ENCODE measurements around the gene PCYT2.

The PCYT2 gene

GRCh38 chr17:81927653-81928543 lies 16.7 kb upstream of the PCYT2 start, which contains the start of gene MAFG (continued):
- no peak for TF ChIP-seq ZBTB10 (tag by site-specific recombination; IDR thresholded peaks at IDR 0.05)
- 0 out of 2 replicates have a peak, but pooled peaks have one; percentile 35 for TF ChIP-seq CTCF (tag by site-specific recombination; IDR thresholded peaks at IDR 0.05)
- 0 out of 2 replicates have a peak, but pooled peaks have one; percentile 45 for TF ChIP-seq MYNN (tag by site-specific recombination; IDR thresholded peaks at IDR 0.05; ENCODE audit: borderline replicate concordance)
- no peak for TF ChIP-seq ZBTB11 (tag by site-specific recombination; conservative IDR thresholded peaks at IDR 0.05; ENCODE audit: low read depth)
- no peak for TF ChIP-seq ZNF354C (tag by site-specific recombination; IDR thresholded peaks at IDR 0.05; ENCODE audit: borderline replicate concordance, low read depth)
- peak; percentile 70 for TF ChIP-seq GLIS1 (tag by site-specific recombination; IDR thresholded peaks at IDR 0.05)
- TF ChIP-seq ZNF704 (tag by site-specific recombination; IDR thresholded peaks at IDR 0.05), result no peak
- TF ChIP-seq ZNF701 (tag by site-specific recombination; IDR thresholded peaks at IDR 0.05), result no peak
- peak; percentile 71 for TF ChIP-seq ZFP69B (tag by site-specific recombination; IDR thresholded peaks at IDR 0.05)
- TF ChIP-seq ZNF660 (tag by site-specific recombination; IDR thresholded peaks at IDR 0.05), result peak; percentile 74; the same call in 1 of the 2 replicates
- TF ChIP-seq PBX3 (CRISPR knock-in tag; IDR thresholded peaks at IDR 0.05), result peak; percentile 82
- peak; percentile 98 for TF ChIP-seq ZNF561 (tag by site-specific recombination; IDR thresholded peaks at IDR 0.05; ENCODE audit: borderline replicate concordance)
- no peak; the same call in 1 of the 2 replicates for TF ChIP-seq ZNF394 (tag by site-specific recombination; IDR thresholded peaks at IDR 0.05; ENCODE audit: borderline replicate concordance)
- 0 out of 2 replicates have a peak, but pooled peaks have one; percentile 65 for TF ChIP-seq ZNF184 (tag by site-specific recombination; IDR thresholded peaks at IDR 0.05)
- peak; percentile 75 for TF ChIP-seq ZBTB26 (tag by site-specific recombination; optimal IDR thresholded peaks at IDR 0.05)
- TF ChIP-seq ZNF18 (tag by site-specific recombination; IDR thresholded peaks at IDR 0.05), result no peak
- peak; percentile 84 for TF ChIP-seq ZNF398 (tag by site-specific recombination; IDR thresholded peaks at IDR 0.05)
- peak; percentile 37; the same call in 1 of the 2 replicates for TF ChIP-seq ZNF121 (tag by site-specific recombination; IDR thresholded peaks at IDR 0.05)
- no peak for TF ChIP-seq ZNF350 (tag by site-specific recombination; IDR thresholded peaks at IDR 0.05)
- TF ChIP-seq ZNF600 (tag by site-specific recombination; IDR thresholded peaks at IDR 0.05), result peak; percentile 76
- TF ChIP-seq ZNF211 (tag by site-specific recombination; IDR thresholded peaks at IDR 0.05; ENCODE audit: low read depth), result no peak
- no peak; the same call in 1 of the 2 replicates for TF ChIP-seq SP3 (tag by site-specific recombination; IDR thresholded peaks at IDR 0.05)

Data from HEK293 (cell line).